Kidney (tissue), 14 donors: ENCODE data around the gene LZTFL1. TPM values are rescaled to one million over a fixed set of nuclear protein-coding genes. Genes with fewer than 3 reads are reported as not detected.

Experiments used
- DNase-seq, 5 donors: peaks; one replicate each; pipeline ENCODE4 v3.0.0-alpha.2; 2013 to 2020
- FAIRE-seq: peaks from 2 replicates; lab custom pipeline; 2012; peaks lifted over from hg19 to GRCh38; lab: Jason Lieb, UNC
- H3K27ac ChIP-seq, 2 donors: one replicate each; pipeline ENCODE4 v1.7.0; 2013; ENCODE audit warnings: low read depth in 2 of 2, low read length in 2 of 2, inconsistent platforms in 1 of 2
- H3K27me3 ChIP-seq: one replicate; pipeline ENCODE4 v1.7.1; 2013; ENCODE audit warnings: low read length, inconsistent platforms; ENCODE audit not compliant: control insufficient read depth, insufficient read depth
- H3K36me3 ChIP-seq, 3 donors: one replicate each; pipeline versions ENCODE4 v1.7.0 to v1.7.1; 2013; ENCODE audit warnings: low read length in 3 of 3, control low read depth in 1 of 3, inconsistent platforms in 1 of 3; ENCODE audit not compliant: insufficient read depth in 3 of 3, control insufficient read depth in 2 of 3
- H3K4me1 ChIP-seq, 3 donors: one replicate each; pipeline versions ENCODE4 v1.7.0 to v1.7.1; 2013; ENCODE audit warnings: low read length in 3 of 3, inconsistent platforms in 1 of 3, low read depth in 1 of 3; ENCODE audit not compliant: control insufficient read depth in 2 of 3, insufficient read depth in 2 of 3
- H3K4me3 ChIP-seq, 3 donors: one replicate each; pipeline versions ENCODE4 v1.7.0 to v1.8.1; 2013; ENCODE audit warnings: low read length in 3 of 3, control low read depth in 1 of 3, inconsistent platforms in 1 of 3
- H3K9ac ChIP-seq, 3 donors: one replicate each; pipeline versions ENCODE4 v1.7.0 to v1.7.1; 2013; ENCODE audit warnings: low read length in 3 of 3, control low read depth in 1 of 3, inconsistent platforms in 1 of 3
- H3K9me3 ChIP-seq, 3 donors: one replicate each; pipeline versions ENCODE4 v1.7.0 to v1.7.1; 2013; ENCODE audit warnings: low read length in 3 of 3, control low read depth in 1 of 3, inconsistent platforms in 1 of 3; ENCODE audit not compliant: control insufficient read depth in 2 of 3, insufficient read depth in 1 of 3
- CTCF ChIP-seq: IDR thresholded peaks from 3 replicates; pipeline ENCODE4 v1.5.1; 2012; ENCODE audit warnings: mild to moderate bottlenecking, moderate library complexity, borderline replicate concordance; ENCODE audit not compliant: insufficient read depth; ENCODE audit errors: extremely low read depth
- intact Hi-C: fragments of 100-400 bp; cut with DNase I; formaldehyde crosslinking; loops from one replicate; pipeline ENCODE4 v1.11.1; 2022
- polyA plus RNA-seq: library from polyadenylated mRNA; stranded (reverse); fragments of 350-450 nt; fragmentation: Illumina TruSeq; extraction: RNeasy Lipid Tissue Mini Kit (QIAGEN cat#74804); gene quantifications from one replicate; pipeline ENCODE4 v1.2.3, GENCODE V29; 2014; ENCODE audit warnings: low read depth, low replicate concordance; ENCODE audit not compliant: insufficient read depth
- total RNA-seq: library from RNA; stranded (reverse); fragmentation: NEBNext Ultra II Directional; extraction: Animal tissue kit (Norgen Biotek cat#: 25700); gene quantifications from one replicate; pipeline ENCODE4 v1.2.1, GENCODE V29; 2021
- donor health status: control.
- donor health status: control.
- donor health status: control.
- donor health status: control.
- donor health status: control.
- donor health status: DM: yes; HTN: yes; CAD: no.
- donor health status: Normal renal cell carcinoma (clear cell type).

The LZTFL1 gene
- total and polyA plus RNA-seq, 2 donors from 2014 or later, result 13.9 to 30.9 TPM

- FAIRE-seq (no peak), DNase-seq (no peak)
- no peak overlapping the region for H3K9ac ChIP-seq
- H3K27ac ChIP-seq, result no peak overlapping the region
- no peak overlapping the region for H3K4me3 ChIP-seq
- no peaks in the 10 kb centered on the region for H3K4me1 ChIP-seq
- no peaks in the 10 kb centered on the region for H3K36me3 ChIP-seq
- intact Hi-C loops, result no loop called here
- peaks cover 0 to 5% (median 0%) of the 10 kb centered on the region in 3 donors for H3K9me3 ChIP-seq
- H3K27me3 ChIP-seq, result no peaks in the 10 kb centered on the region
- TF ChIP-seq CTCF, result no peak
Measured at GRCh38 chr3:45789235-45789812, 52.6 kb downstream of the LZTFL1 start.

- Histone ChIP-seq H3K9me3 (peaks cover 0 to 5% (median 0%) of the 10 kb centered on the region in 3 donors), H3K9ac (no peak overlapping the region), H3K27ac (no peak overlapping the region), H3K4me1 (no peaks in the 10 kb centered on the region), H3K27me3 (no peaks in the 10 kb centered on the region), H3K36me3 (no peaks in the 10 kb centered on the region), H3K4me3 (no peak overlapping the region)
- intact Hi-C loops, result no loop called here
- TF ChIP-seq CTCF, result no peak
- no peak for FAIRE-seq
- no peak for DNase-seq
Measured at GRCh38 chr3:45787551-45787950, 54.4 kb downstream of the LZTFL1 start.

- Histone ChIP-seq H3K36me3 (no peaks in the 10 kb centered on the region), H3K4me3 (no peak overlapping the region), H3K27me3 (no peaks in the 10 kb centered on the region), H3K9me3 (peaks cover 0 to 5% (median 0%) of the 10 kb centered on the region in 3 donors), H3K4me1 (no peaks in the 10 kb centered on the region), H3K27ac (no peak overlapping the region), H3K9ac (no peak overlapping the region)
- intact Hi-C loops, result no loop called here
- DNase-seq, result no peak
- TF ChIP-seq CTCF, result no peak
- no peak for FAIRE-seq
Measured at GRCh38 chr3:45786801-45787495, 55.0 kb downstream of the LZTFL1 start.
